Measurements from ENCODE around the gene FRMPD4. TPM values are rescaled to one million over a fixed set of nuclear protein-coding genes. Genes with fewer than 3 reads are reported as not detected.

Gene FRMPD4
- total RNA-seq, 4 donors from 2014 or later = 0.17 to 0.83 (median 0.46) TPM

DNA sequence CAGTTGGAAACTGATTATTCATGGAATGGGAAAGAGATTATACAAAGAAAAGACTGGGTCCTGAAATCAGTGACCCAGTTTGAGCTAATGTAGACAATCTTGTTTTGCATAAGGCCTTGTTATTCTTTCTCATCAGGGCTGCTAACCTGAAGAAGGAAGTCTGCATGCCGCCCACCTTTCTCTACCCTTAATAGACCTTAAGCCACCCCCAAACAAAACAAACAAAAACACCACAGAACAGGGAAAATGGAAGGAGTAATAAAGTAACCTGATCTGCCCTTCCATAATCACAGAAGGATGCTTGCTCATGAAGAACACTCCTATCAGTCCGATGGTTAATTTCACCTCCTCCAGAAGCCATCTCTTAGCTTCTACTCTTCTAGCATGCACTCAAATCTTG lies 288.1 kb downstream of the FRMPD4 start:
- Histone ChIP-seq H3K27ac (replicated peaks in 1 of 4) (no peak overlapping the region), H3K36me3 (no peaks in the 10 kb centered on the region), H3K4me3 (no peak overlapping the region), H3K27me3 (no peaks in the 10 kb centered on the region), H3K4me1 (no peaks in the 10 kb centered on the region), H3K9me3 (no peaks in the 10 kb centered on the region)
- DNase-seq (ENCODE audit: extremely low spot score) = no peak
- intact Hi-C loops (cut with DNase I) = no loop called here
- WGBS = 79% methylated on average over 2 of the region's 2 CpGs
- TF ChIP-seq POLR2A (IDR thresholded peaks at IDR 0.05; ENCODE audit: low read depth) (no peak), EP300 (IDR thresholded peaks at IDR 0.05) (no peak), POLR2AphosphoS5 (IDR thresholded peaks at IDR 0.05) (no peak)
- TF ChIP-seq, protein P1, sequence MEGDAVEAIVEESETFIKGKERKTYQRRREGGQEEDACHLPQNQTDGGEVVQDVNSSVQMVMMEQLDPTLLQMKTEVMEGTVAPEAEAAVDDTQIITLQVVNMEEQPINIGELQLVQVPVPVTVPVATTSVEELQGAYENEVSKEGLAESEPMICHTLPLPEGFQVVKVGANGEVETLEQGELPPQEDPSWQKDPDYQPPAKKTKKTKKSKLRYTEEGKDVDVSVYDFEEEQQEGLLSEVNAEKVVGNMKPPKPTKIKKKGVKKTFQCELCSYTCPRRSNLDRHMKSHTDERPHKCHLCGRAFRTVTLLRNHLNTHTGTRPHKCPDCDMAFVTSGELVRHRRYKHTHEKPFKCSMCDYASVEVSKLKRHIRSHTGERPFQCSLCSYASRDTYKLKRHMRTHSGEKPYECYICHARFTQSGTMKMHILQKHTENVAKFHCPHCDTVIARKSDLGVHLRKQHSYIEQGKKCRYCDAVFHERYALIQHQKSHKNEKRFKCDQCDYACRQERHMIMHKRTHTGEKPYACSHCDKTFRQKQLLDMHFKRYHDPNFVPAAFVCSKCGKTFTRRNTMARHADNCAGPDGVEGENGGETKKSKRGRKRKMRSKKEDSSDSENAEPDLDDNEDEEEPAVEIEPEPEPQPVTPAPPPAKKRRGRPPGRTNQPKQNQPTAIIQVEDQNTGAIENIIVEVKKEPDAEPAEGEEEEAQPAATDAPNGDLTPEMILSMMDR (IDR thresholded peaks at IDR 0.05) = no peak

DNA sequence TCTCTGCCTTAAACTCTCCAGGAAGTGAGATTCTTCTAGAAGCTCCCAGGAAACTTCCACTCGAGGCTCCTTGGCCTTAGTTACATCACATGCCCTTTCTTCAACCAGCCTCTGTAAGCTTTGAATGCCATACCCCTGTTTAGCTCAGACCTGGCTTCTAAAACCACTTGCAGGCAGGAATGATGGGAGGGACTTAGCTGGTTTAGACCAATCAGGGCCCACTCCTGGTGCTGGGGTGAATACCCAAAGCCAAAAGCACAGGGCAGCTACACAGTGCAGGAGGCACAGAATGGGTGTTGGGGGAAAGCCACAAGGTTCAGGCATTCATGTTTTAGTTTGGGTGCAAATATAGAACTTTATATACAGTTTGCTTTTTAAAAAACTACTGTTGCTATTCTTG lies 296.2 kb downstream of the FRMPD4 start:
- DNase-seq (ENCODE audit: extremely low spot score) = no peak
- WGBS = 47% methylated on average over 1 of the region's 1 CpG
- H3K27ac ChIP-seq (replicated peaks in 1 of 4) = no peak overlapping the region
- TF ChIP-seq POLR2A (IDR thresholded peaks at IDR 0.05; ENCODE audit: low read depth) (no peak), EP300 (IDR thresholded peaks at IDR 0.05) (no peak), POLR2AphosphoS5 (IDR thresholded peaks at IDR 0.05) (no peak)
- TF ChIP-seq, protein P1 (IDR thresholded peaks at IDR 0.05) = no peak
- H3K4me1 ChIP-seq = no peaks in the 10 kb centered on the region
- H3K36me3 ChIP-seq = no peaks in the 10 kb centered on the region
- no peaks in the 10 kb centered on the region for H3K9me3 ChIP-seq
- no peak overlapping the region for H3K4me3 ChIP-seq
- H3K27me3 ChIP-seq = no peaks in the 10 kb centered on the region
- intact Hi-C loops (cut with DNase I) = no loop called here

DNA sequence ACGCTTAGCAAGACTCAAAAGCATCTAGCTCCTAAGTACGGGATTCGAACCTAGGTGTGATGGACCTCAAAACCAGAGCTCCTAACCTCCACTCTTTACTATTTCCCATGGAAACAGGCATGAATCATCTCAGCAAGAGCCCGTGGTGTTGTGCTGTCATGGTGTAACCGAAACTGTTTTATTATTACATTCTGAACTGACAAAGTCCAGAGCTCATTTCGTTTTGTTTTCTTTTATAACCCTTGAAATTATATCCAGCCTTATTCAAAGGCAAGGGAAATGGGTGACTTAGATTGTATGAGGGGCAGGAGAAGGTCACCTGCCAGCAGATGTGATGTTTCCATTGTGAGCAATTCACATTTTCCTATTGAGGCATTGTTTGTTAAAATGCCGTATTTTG lies 301.1 kb downstream of the FRMPD4 start:
- H3K27ac ChIP-seq (replicated peaks in 1 of 4) = no peak overlapping the region
- DNase-seq (ENCODE audit: extremely low spot score) = no peak
- intact Hi-C loops (cut with DNase I) = no loop called here
- TF ChIP-seq POLR2A (IDR thresholded peaks at IDR 0.05; ENCODE audit: low read depth) (no peak), EP300 (IDR thresholded peaks at IDR 0.05) (no peak), POLR2AphosphoS5 (IDR thresholded peaks at IDR 0.05) (no peak)
- TF ChIP-seq, protein P1 (IDR thresholded peaks at IDR 0.05) = no peak
- no peaks in the 10 kb centered on the region for H3K4me1 ChIP-seq
- no peaks in the 10 kb centered on the region for H3K36me3 ChIP-seq
- no peaks in the 10 kb centered on the region for H3K27me3 ChIP-seq
- no peak overlapping the region for H3K4me3 ChIP-seq
- no peaks in the 10 kb centered on the region for H3K9me3 ChIP-seq
- WGBS = 66% methylated on average over 7 of the region's 7 CpGs

GRCh38 chrX:12440246-12440645 lies 302.0 kb downstream of the FRMPD4 start:
- TF ChIP-seq EP300 (IDR thresholded peaks at IDR 0.05) = no peak
- TF ChIP-seq, protein P1 (IDR thresholded peaks at IDR 0.05) = no peak
- no peak for TF ChIP-seq POLR2AphosphoS5 (IDR thresholded peaks at IDR 0.05)
- TF ChIP-seq POLR2A (IDR thresholded peaks at IDR 0.05; ENCODE audit: low read depth) = no peak
- Histone ChIP-seq H3K4me1 (no peaks in the 10 kb centered on the region), H3K4me3 (no peak overlapping the region), H3K36me3 (no peaks in the 10 kb centered on the region), H3K9me3 (no peaks in the 10 kb centered on the region), H3K27me3 (no peaks in the 10 kb centered on the region), H3K27ac (replicated peaks in 1 of 4) (no peak overlapping the region)
- intact Hi-C loops (cut with DNase I) = no loop called here
- no peak for DNase-seq (ENCODE audit: extremely low spot score)

DNA sequence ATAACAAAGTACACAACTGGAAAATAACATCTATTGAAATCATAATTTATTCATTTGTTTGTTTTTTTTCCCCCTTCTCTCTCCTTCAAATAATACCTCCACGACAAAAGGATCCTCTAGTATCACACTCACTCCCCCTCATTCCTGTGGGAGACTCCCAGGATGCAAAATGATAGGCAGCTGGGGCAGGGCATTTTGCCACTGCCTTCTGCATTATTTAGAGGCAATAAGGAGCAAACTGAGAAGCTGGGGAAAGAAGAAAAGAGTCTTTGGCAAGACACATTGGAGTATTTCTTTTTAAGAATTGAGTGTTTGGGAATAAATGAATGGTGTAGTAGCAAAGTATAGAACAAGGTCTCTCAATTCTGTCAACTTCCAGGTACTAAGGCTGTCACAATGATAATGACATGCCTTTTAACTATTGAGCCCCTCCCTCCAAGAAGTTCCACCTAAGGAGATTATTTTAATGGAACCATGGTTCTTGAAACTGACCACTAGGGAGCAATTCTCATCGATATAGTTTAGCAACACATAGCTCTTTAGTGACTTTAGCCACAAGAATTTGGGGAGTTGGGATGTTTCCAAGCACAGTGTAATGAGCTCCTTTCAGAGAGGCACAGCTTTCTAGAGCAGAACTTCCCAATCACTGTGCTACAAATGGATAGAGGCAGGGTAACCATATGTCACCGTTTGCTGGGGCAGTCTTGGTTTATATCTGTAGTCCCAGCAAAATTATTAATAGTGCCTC lies 303.3 kb downstream of the FRMPD4 start:
- no peaks in the 10 kb centered on the region for H3K27me3 ChIP-seq
- no peaks in the 10 kb centered on the region for H3K36me3 ChIP-seq
- TF ChIP-seq EP300 (IDR thresholded peaks at IDR 0.05) (no peak), POLR2AphosphoS5 (IDR thresholded peaks at IDR 0.05) (no peak), POLR2A (IDR thresholded peaks at IDR 0.05; ENCODE audit: low read depth) (no peak)
- TF ChIP-seq, protein P1 (IDR thresholded peaks at IDR 0.05) = no peak
- H3K9me3 ChIP-seq = no peaks in the 10 kb centered on the region
- intact Hi-C loops (cut with DNase I) = no loop called here
- no peak overlapping the region for H3K4me3 ChIP-seq
- no peak for DNase-seq (ENCODE audit: extremely low spot score)
- H3K4me1 ChIP-seq = no peaks in the 10 kb centered on the region
- no peak overlapping the region for H3K27ac ChIP-seq (replicated peaks in 1 of 4)
- 42% methylated on average over 3 of the region's 3 CpGs for WGBS
